HEK293 (cell line): ENCODE measurements around the gene CDIPT.

Experiments
- REPIN1 ChIP-seq: fragments of 450-650 bp; formaldehyde crosslinking; IDR thresholded peaks from 2 replicates; pipeline ENCODE4 v1.5.1; 2017; ENCODE audit warnings: missing biosample characterization, missing genetic modification characterization, low read depth
- TCF7L2 ChIP-seq: IDR thresholded peaks from 2 replicates; pipeline ENCODE4 v1.6.1; 2011; ENCODE audit warnings: low read depth, mild to moderate bottlenecking, inconsistent platforms, low read length, moderate library complexity, borderline replicate concordance
- YY1 ChIP-seq: fragments of 450-650 bp; formaldehyde crosslinking; IDR thresholded peaks from 2 replicates; pipeline ENCODE4 v1.5.1; 2018; ENCODE audit warnings: missing biosample characterization, missing genetic modification characterization
- ZBTB21 ChIP-seq: fragments of 450-650 bp; formaldehyde crosslinking; IDR thresholded peaks from 2 replicates; pipeline ENCODE4 v1.5.1; 2017; ENCODE audit warnings: missing biosample characterization, missing genetic modification characterization
- ZNF239 ChIP-seq: fragments of 450-650 bp; formaldehyde crosslinking; IDR thresholded peaks from 2 replicates; pipeline ENCODE4 v1.5.1; 2016; ENCODE audit warnings: missing biosample characterization, missing genetic modification characterization
- ZNF274 ChIP-seq, 2 experiments: fragments of 200-500 bp in 1 of 2; fragments of 450-650 bp in 1 of 2; sonication (Bioruptor generic) in 1 of 2; formaldehyde crosslinking in 1 of 2; IDR thresholded peaks; 2 replicates each; pipeline versions ENCODE4 v1.5.1 to v1.6.1; 2014 to 2016; ENCODE audit warnings: borderline replicate concordance in 1 of 2, inconsistent platforms in 1 of 2, low read length in 1 of 2, missing biosample characterization in 1 of 2, missing genetic modification characterization in 1 of 2
- ZNF426 ChIP-seq: fragments of 450-650 bp; formaldehyde crosslinking; IDR thresholded peaks from 2 replicates; pipeline ENCODE4 v1.5.1; 2017; ENCODE audit warnings: missing biosample characterization, missing genetic modification characterization, mild to moderate bottlenecking, inconsistent platforms, moderate library complexity
- ZNF785 ChIP-seq: fragments of 450-650 bp; formaldehyde crosslinking; IDR thresholded peaks from 2 replicates; pipeline ENCODE4 v1.5.1; 2016; ENCODE audit warnings: missing biosample characterization, missing genetic modification characterization
- TF ChIP-seq, protein P1 (sequence below): fragments of 450-650 bp; formaldehyde crosslinking; IDR thresholded peaks from 2 replicates; pipeline ENCODE4 v1.5.1; 2016; ENCODE audit warnings: missing biosample characterization, missing genetic modification characterization
- TF ChIP-seq, protein P2 (sequence below): fragments of 450-650 bp; formaldehyde crosslinking; IDR thresholded peaks from 2 replicates; pipeline ENCODE4 v1.5.1; 2016; ENCODE audit warnings: missing biosample characterization, missing genetic modification characterization, low read depth
- TF ChIP-seq, protein P3 (sequence below): fragments of 450-650 bp; formaldehyde crosslinking; IDR thresholded peaks from 2 replicates; pipeline ENCODE4 v1.5.1; 2016; ENCODE audit warnings: missing biosample characterization, missing genetic modification characterization

DNA sequence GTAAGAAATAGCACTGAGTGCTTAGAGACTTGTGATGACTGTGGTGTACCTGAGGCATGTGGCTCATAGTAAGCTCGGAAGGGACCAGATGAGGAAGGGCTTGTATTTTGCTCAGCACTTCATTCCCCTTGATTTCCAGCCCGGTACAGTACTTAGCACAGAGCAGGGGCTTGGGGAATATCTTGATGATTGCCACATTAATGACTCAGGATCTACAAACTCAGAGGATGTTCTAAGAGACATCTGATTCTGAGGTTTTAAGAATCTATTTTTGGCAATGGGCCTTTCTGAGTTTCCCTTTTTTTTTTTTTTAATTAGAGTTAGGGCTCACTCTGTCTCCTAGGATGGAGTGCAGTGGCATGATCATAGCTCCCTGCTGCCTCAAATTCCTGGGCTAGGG lies 46.4 kb upstream of the CDIPT start:
- no peak for TF ChIP-seq TCF7L2
- no peak for TF ChIP-seq REPIN1 (tag by site-specific recombination)
- TF ChIP-seq ZNF426 (tag by site-specific recombination): no peak
- TF ChIP-seq, protein P1, sequence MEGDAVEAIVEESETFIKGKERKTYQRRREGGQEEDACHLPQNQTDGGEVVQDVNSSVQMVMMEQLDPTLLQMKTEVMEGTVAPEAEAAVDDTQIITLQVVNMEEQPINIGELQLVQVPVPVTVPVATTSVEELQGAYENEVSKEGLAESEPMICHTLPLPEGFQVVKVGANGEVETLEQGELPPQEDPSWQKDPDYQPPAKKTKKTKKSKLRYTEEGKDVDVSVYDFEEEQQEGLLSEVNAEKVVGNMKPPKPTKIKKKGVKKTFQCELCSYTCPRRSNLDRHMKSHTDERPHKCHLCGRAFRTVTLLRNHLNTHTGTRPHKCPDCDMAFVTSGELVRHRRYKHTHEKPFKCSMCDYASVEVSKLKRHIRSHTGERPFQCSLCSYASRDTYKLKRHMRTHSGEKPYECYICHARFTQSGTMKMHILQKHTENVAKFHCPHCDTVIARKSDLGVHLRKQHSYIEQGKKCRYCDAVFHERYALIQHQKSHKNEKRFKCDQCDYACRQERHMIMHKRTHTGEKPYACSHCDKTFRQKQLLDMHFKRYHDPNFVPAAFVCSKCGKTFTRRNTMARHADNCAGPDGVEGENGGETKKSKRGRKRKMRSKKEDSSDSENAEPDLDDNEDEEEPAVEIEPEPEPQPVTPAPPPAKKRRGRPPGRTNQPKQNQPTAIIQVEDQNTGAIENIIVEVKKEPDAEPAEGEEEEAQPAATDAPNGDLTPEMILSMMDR (tag by site-specific recombination): no peak
- TF ChIP-seq ZNF785: no peak
- no peak for TF ChIP-seq ZNF274 (IDR thresholded peaks at IDR 0.05; ENCODE audit: low read length)
- TF ChIP-seq ZNF274 (tag by site-specific recombination; IDR thresholded peaks at IDR 0.05; ENCODE audit: borderline replicate concordance): no peak
- no peak for TF ChIP-seq YY1 (tag by site-specific recombination)
- TF ChIP-seq, protein P2, sequence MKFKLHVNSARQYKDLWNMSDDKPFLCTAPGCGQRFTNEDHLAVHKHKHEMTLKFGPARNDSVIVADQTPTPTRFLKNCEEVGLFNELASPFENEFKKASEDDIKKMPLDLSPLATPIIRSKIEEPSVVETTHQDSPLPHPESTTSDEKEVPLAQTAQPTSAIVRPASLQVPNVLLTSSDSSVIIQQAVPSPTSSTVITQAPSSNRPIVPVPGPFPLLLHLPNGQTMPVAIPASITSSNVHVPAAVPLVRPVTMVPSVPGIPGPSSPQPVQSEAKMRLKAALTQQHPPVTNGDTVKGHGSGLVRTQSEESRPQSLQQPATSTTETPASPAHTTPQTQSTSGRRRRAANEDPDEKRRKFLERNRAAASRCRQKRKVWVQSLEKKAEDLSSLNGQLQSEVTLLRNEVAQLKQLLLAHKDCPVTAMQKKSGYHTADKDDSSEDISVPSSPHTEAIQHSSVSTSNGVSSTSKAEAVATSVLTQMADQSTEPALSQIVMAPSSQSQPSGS (tag by site-specific recombination): no peak
- no peak for TF ChIP-seq ZNF239 (tag by site-specific recombination)
- TF ChIP-seq, protein P3, sequence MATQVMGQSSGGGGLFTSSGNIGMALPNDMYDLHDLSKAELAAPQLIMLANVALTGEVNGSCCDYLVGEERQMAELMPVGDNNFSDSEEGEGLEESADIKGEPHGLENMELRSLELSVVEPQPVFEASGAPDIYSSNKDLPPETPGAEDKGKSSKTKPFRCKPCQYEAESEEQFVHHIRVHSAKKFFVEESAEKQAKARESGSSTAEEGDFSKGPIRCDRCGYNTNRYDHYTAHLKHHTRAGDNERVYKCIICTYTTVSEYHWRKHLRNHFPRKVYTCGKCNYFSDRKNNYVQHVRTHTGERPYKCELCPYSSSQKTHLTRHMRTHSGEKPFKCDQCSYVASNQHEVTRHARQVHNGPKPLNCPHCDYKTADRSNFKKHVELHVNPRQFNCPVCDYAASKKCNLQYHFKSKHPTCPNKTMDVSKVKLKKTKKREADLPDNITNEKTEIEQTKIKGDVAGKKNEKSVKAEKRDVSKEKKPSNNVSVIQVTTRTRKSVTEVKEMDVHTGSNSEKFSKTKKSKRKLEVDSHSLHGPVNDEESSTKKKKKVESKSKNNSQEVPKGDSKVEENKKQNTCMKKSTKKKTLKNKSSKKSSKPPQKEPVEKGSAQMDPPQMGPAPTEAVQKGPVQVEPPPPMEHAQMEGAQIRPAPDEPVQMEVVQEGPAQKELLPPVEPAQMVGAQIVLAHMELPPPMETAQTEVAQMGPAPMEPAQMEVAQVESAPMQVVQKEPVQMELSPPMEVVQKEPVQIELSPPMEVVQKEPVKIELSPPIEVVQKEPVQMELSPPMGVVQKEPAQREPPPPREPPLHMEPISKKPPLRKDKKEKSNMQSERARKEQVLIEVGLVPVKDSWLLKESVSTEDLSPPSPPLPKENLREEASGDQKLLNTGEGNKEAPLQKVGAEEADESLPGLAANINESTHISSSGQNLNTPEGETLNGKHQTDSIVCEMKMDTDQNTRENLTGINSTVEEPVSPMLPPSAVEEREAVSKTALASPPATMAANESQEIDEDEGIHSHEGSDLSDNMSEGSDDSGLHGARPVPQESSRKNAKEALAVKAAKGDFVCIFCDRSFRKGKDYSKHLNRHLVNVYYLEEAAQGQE (tag by site-specific recombination): no peak
- no peak for TF ChIP-seq ZBTB21 (tag by site-specific recombination)
